CD14-positive monocyte (primary cell): ENCODE data around the gene ZDHHC24. TPM values are rescaled to one million over a fixed set of nuclear protein-coding genes. Genes with fewer than 3 reads are reported as not detected.

Experiments used
- DNase-seq, 3 donors: peaks; one replicate each; pipeline ENCODE4 v3.0.0-alpha.2; 2011 to 2022
- H2AFZ ChIP-seq: 2 replicates; pipeline ENCODE4 v1.6.0; 2012; ENCODE audit warnings: mild to moderate bottlenecking, low read depth, low read length, inconsistent platforms; ENCODE audit not compliant: insufficient read depth, poor library complexity, severe bottlenecking
- H3K27ac ChIP-seq, 2 donors: 1 replicate in 1 of 2; 2 replicates in 1 of 2; pipeline ENCODE4 v1.5.1; 2012 to 2013; ENCODE audit warnings: low read length in 2 of 2, control low read depth in 1 of 2, inconsistent platforms in 1 of 2, low read depth in 1 of 2, mild to moderate bottlenecking in 1 of 2
- H3K27me3 ChIP-seq, 2 donors: one replicate each; pipeline versions ENCODE4 v1.6.0 to v1.6.1; 2011 to 2013; ENCODE audit warnings: low read length in 2 of 2; ENCODE audit not compliant: control insufficient read depth in 2 of 2, insufficient read depth in 2 of 2
- H3K36me3 ChIP-seq, 2 donors: replicated peaks in 1 of 2; 1 replicate in 1 of 2; 2 replicates in 1 of 2; pipeline versions ENCODE4 v1.5.1 to v1.6.1; 2012 to 2013; ENCODE audit warnings: low read length in 2 of 2, control low read depth in 1 of 2, inconsistent platforms in 1 of 2, mild to moderate bottlenecking in 1 of 2; ENCODE audit not compliant: insufficient read depth in 2 of 2, control insufficient read depth in 1 of 2
- H3K4me1 ChIP-seq, 2 donors: 1 replicate in 1 of 2; 2 replicates in 1 of 2; pipeline versions ENCODE4 v1.5.1 to v1.6.1; 2012 to 2013; ENCODE audit warnings: low read length in 2 of 2, control low read depth in 1 of 2, inconsistent platforms in 1 of 2, mild to moderate bottlenecking in 1 of 2, moderate library complexity in 1 of 2; ENCODE audit not compliant: insufficient read depth in 2 of 2, control insufficient read depth in 1 of 2
- H3K4me2 ChIP-seq: replicated peaks from 2 replicates; pipeline ENCODE3; 2012; ENCODE audit warnings: low read length, moderate library complexity, mild to moderate bottlenecking; ENCODE audit not compliant: poor library complexity, severe bottlenecking; ENCODE audit errors: extremely low read depth
- H3K4me3 ChIP-seq, 3 experiments: fragments of 200-600 bp in 1 of 3; sonication (generic) in 1 of 3; replicated peaks in 1 of 3; 1 replicate in 2 of 3; 2 replicates in 1 of 3; pipeline ENCODE4 v1.5.1; 2011 to 2013; ENCODE audit warnings: low read length in 3 of 3, mild to moderate bottlenecking in 3 of 3, control low read depth in 2 of 3, low read depth in 2 of 3, inconsistent platforms in 1 of 3, moderate library complexity in 1 of 3
- H3K79me2 ChIP-seq: 2 replicates; pipeline ENCODE4 v1.6.0; 2012; ENCODE audit warnings: mild to moderate bottlenecking, control low read depth, inconsistent platforms, low read length, moderate library complexity; ENCODE audit not compliant: insufficient read depth
- H3K9ac ChIP-seq: 2 replicates; pipeline ENCODE4 v1.6.0; 2017; ENCODE audit warnings: low read length, mild to moderate bottlenecking; ENCODE audit not compliant: insufficient read depth, poor library complexity, severe bottlenecking
- H3K9me3 ChIP-seq, 2 donors: replicated peaks in 1 of 2; 1 replicate in 1 of 2; 2 replicates in 1 of 2; pipeline versions ENCODE4 v1.5.1 to v1.6.1; 2012 to 2013; ENCODE audit warnings: low read length in 2 of 2, control low read depth in 1 of 2; ENCODE audit not compliant: control insufficient read depth in 1 of 2, insufficient read depth in 1 of 2
- H4K20me1 ChIP-seq: 2 replicates; pipeline ENCODE4 v1.6.0; 2012; ENCODE audit warnings: mild to moderate bottlenecking, low read length, control low read depth, moderate library complexity; ENCODE audit not compliant: insufficient read depth
- H3K27ac Mint-ChIP-seq, 7 donors: one replicate each; pipeline ENCODE4 v1.8.0; 2020; ENCODE audit warnings: mild to moderate bottlenecking in 7 of 7, mixed read lengths in 7 of 7, moderate library complexity in 6 of 7, inconsistent platforms in 2 of 7
- H3K27me3 Mint-ChIP-seq, 3 donors: one replicate each; pipeline ENCODE4 v1.8.0; 2021 to 2022; ENCODE audit warnings: low read depth in 3 of 3, mild to moderate bottlenecking in 3 of 3, mixed read lengths in 3 of 3, moderate library complexity in 3 of 3, inconsistent platforms in 1 of 3
- H3K36me3 Mint-ChIP-seq, 2 donors: one replicate each; pipeline ENCODE4 v1.8.0; 2020; ENCODE audit warnings: mixed read lengths in 2 of 2, inconsistent platforms in 1 of 2, mild to moderate bottlenecking in 1 of 2
- H3K4me1 Mint-ChIP-seq: one replicate; pipeline ENCODE4 v1.8.0; 2020; ENCODE audit warnings: mild to moderate bottlenecking, mixed read lengths
- H3K4me3 Mint-ChIP-seq, 2 donors: one replicate each; pipeline ENCODE4 v1.8.0; 2020; ENCODE audit warnings: mild to moderate bottlenecking in 2 of 2, mixed read lengths in 2 of 2, moderate library complexity in 1 of 2
- H3K9me3 Mint-ChIP-seq, 7 donors: one replicate each; pipeline ENCODE4 v1.8.0; 2020 to 2022; ENCODE audit warnings: mixed read lengths in 7 of 7, mild to moderate bottlenecking in 6 of 7, moderate library complexity in 6 of 7, inconsistent platforms in 2 of 7
- CTCF ChIP-seq: fragments of 200-600 bp; IDR thresholded peaks from one replicate; pipeline ENCODE4 v1.8.0; 2022; ENCODE audit warnings: antibody characterized with exemption, mild to moderate bottlenecking
- WGBS: methylation state at CpG from one replicate; pipeline ENCODE4 v1.1.5; 2013; ENCODE audit warnings: missing lambda C conversion rate; ENCODE audit not compliant: insufficient coverage; 5-methylcytosine and 5-hydroxymethylcytosine counted together
- intact Hi-C, 2 donors: fragments of 100-400 bp; cut with micrococcal nuclease; formaldehyde crosslinking; loops; one replicate each; pipeline versions ENCODE4 v1.15.0 to v1.15.1; 2023
- polyA plus RNA-seq, 3 donors: library from polyadenylated mRNA; depleted of rRNA in 1 of 3; unstranded in 2 of 3; stranded (reverse) in 1 of 3; fragments of 300-500 nt in 2 of 3; fragments of >200 nt in 1 of 3; fragmentation: Illumina TruSeq in 2 of 3; gene quantifications; 1 replicate in 2 of 3; 2 replicates in 1 of 3; pipeline ENCODE4 v1.2.3, GENCODE V29; 2012 to 2021

The ZDHHC24 gene
- polyA plus RNA-seq, 3 donors, result 10.9 to 14.0 (median 11.9) TPM

- Histone ChIP-seq H3K27me3 (peaks cover 0 to 20% of the 10 kb centered on the region in 2 donors), H3K4me1 (peaks cover 4 to 12% of the 10 kb centered on the region in 2 donors), H3K4me2 (no peak overlapping the region), H4K20me1 (no peaks in the 10 kb centered on the region), H3K9ac (no peak overlapping the region), H3K27ac (no peak overlapping the region), H3K79me2 (no peaks in the 10 kb centered on the region), H2AFZ (no peak overlapping the region), H3K4me3 (no peak overlapping the region), H3K36me3 (no peaks in the 10 kb centered on the region), H3K9me3 (no peaks in the 10 kb centered on the region)
- WGBS, result 97% methylated on average over 8 of the region's 14 CpGs
- Mint-ChIP-seq H3K9me3 (peaks cover 0 to 5% (median 0%) of the 10 kb centered on the region in 7 donors), H3K36me3 (no peaks in the 10 kb centered on the region), H3K4me3 (no peak overlapping the region), H3K27me3 (peaks cover 18 to 32% (median 22%) of the 10 kb centered on the region in 3 donors), H3K4me1 (peaks cover 7% of the 10 kb centered on the region), H3K27ac (no peak overlapping the region)
- TF ChIP-seq CTCF, result no peak
- no peak for DNase-seq
- intact Hi-C loops, result no loop called here
Observed at GRCh38 chr11:66564538-66564937, 18.7 kb upstream of the ZDHHC24 start.

- no peak overlapping the region for H3K9ac ChIP-seq
Observed at GRCh38 chr11:66563832-66564231, 18.0 kb upstream of the ZDHHC24 start.

More at GRCh38 chr11:66563832-66564231, 18.0 kb upstream of the ZDHHC24 start:
- no peaks in the 10 kb centered on the region for H3K36me3 Mint-ChIP-seq
- WGBS, result 100% methylated on average over 4 of the region's 10 CpGs
- Histone ChIP-seq H3K4me2 (no peak overlapping the region), H2AFZ (no peak overlapping the region), H4K20me1 (no peaks in the 10 kb centered on the region), H3K4me3 (no peak overlapping the region), H3K4me1 (peaks cover 4 to 17% of the 10 kb centered on the region in 2 donors), H3K27me3 (peaks cover 1 to 25% of the 10 kb centered on the region in 2 donors), H3K9me3 (no peaks in the 10 kb centered on the region), H3K79me2 (no peaks in the 10 kb centered on the region), H3K27ac (no peak overlapping the region), H3K36me3 (no peaks in the 10 kb centered on the region)
- intact Hi-C loops, result no loop called here
- DNase-seq, result no peak
- peaks cover 0 to 5% (median 0%) of the 10 kb centered on the region in 7 donors for H3K9me3 Mint-ChIP-seq
- no peak for TF ChIP-seq CTCF
- no peak overlapping the region for H3K27ac Mint-ChIP-seq
- no peak overlapping the region for H3K4me3 Mint-ChIP-seq
- peaks cover 24 to 36% (median 26%) of the 10 kb centered on the region in 3 donors for H3K27me3 Mint-ChIP-seq
- H3K4me1 Mint-ChIP-seq, result peaks cover 12% of the 10 kb centered on the region
